ENCODE measurements around the gene CCDC148. TPM values are rescaled to one million over a fixed set of nuclear protein-coding genes. Genes with fewer than 3 reads are reported as not detected.

Gene CCDC148
- total RNA-seq, 1 donor from 2014 or later: not detected

DNA sequence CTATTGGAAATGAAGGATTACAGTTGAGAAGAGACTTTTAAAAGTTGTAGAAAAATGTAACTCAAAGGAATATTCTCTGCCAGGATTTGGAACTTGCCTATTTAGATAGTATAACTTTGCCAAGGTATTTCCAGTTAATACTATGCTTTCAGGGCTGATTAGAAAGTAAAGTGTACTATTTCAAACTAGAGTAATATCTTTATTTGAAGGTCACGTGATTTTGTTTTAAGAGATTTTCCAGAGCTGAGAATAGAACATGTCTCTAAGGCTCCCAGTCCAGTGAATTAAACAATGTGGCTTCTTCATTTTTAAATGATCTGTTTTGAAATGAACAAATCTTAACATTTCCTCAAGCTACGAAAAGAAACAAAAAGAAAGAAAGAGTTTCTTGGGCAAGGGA, 53.9 kb downstream of the CCDC148 start:
- intact Hi-C loops (cut with micrococcal nuclease): no loop called here
- DNase-seq (ENCODE audit: low spot score): no peak
- no peaks in the 10 kb centered on the region for H3K4me1 Mint-ChIP-seq (ENCODE audit: low read depth)

DNA sequence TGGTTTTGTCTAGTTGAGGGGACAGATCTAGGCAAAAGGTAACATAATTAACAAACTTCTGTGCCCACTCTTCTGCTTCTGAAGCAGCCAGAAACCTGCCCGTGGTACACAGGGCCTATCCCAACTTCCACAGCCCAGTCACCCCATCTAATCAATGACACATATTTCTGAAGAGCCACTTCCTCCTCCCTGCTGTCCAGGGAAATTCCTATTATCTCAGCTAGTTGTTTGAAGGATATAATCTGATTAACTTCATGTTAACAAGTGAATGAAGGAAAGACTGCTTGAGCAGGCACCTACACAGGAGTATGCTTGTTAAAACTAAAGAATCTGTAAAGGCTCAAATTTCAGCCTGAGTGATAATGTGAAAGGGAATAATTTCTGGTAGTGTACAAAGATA, 61.4 kb downstream of the CCDC148 start:
- no peaks in the 10 kb centered on the region for H3K9me3 Mint-ChIP-seq
- H3K4me1 Mint-ChIP-seq (ENCODE audit: low read depth): peaks cover 6% of the 10 kb centered on the region
- H3K4me3 Mint-ChIP-seq (ENCODE audit: low read depth): no peak overlapping the region
- DNase-seq (ENCODE audit: low spot score): no peak
- no peaks in the 10 kb centered on the region for H3K36me3 Mint-ChIP-seq (ENCODE audit: low read depth)
- no peak overlapping the region for H3K27ac Mint-ChIP-seq
- H3K27me3 Mint-ChIP-seq (ENCODE audit: low read depth): peaks cover 9% of the 10 kb centered on the region
- intact Hi-C loops (cut with micrococcal nuclease): no loop called here

More for the DNA sequence above, 53.9 kb downstream of the CCDC148 start:
- Mint-ChIP-seq H3K4me3 (ENCODE audit: low read depth) (no peak overlapping the region), H3K27me3 (ENCODE audit: low read depth) (peaks cover 8% of the 10 kb centered on the region), H3K36me3 (ENCODE audit: low read depth) (no peaks in the 10 kb centered on the region), H3K9me3 (no peaks in the 10 kb centered on the region), H3K27ac (no peak overlapping the region)

DNA sequence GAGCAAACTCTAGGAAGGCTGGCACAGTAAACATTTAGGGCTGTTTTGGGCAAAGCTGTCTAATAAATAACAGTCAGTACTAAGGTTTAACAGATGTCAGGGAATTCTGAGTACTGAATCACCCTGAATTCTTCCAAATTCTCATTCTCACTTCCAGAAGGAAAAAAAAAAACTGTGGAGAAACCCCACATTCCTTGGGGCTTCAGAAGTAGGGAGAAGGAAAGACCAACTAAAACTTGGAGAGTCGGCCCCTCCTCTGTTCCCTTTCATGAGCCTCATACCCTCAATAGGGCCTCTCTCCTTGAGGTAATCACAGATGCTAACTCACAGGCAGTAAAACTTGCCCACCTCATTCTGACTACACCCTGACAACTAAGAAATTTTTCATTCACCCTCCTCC, 62.1 kb downstream of the CCDC148 start:
- no peak for DNase-seq (ENCODE audit: low spot score)
- Mint-ChIP-seq H3K9me3 (no peaks in the 10 kb centered on the region), H3K27ac (no peak overlapping the region), H3K27me3 (ENCODE audit: low read depth) (peaks cover 11% of the 10 kb centered on the region), H3K4me1 (ENCODE audit: low read depth) (peaks cover 6% of the 10 kb centered on the region), H3K36me3 (ENCODE audit: low read depth) (no peaks in the 10 kb centered on the region), H3K4me3 (ENCODE audit: low read depth) (no peak overlapping the region)
- intact Hi-C loops (cut with micrococcal nuclease): no loop called here

DNA sequence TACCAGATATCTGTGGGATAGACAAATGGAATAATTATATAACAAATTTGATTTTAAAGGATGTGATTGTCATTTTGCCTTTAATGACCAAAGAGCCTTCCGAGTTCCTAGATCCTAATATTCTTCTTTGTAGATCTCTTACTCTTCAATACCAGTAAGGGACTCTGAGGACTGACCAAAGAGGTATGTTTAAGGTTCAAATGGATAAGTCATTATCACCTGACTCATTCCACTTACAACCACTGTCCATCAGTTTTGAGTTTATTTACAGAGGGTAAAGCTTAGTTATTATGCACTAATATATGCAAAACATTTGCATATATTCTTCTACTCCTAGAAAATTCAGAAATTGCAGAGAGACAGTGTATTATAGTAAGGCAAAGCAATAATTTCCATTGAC, 62.7 kb downstream of the CCDC148 start:
- peaks cover 6% of the 10 kb centered on the region for H3K4me1 Mint-ChIP-seq (ENCODE audit: low read depth)
- no peaks in the 10 kb centered on the region for H3K36me3 Mint-ChIP-seq (ENCODE audit: low read depth)
- no peak overlapping the region for H3K27ac Mint-ChIP-seq
- H3K9me3 Mint-ChIP-seq: no peaks in the 10 kb centered on the region
- no peak for DNase-seq (ENCODE audit: low spot score)
- H3K27me3 Mint-ChIP-seq (ENCODE audit: low read depth): peaks cover 13% of the 10 kb centered on the region
- H3K4me3 Mint-ChIP-seq (ENCODE audit: low read depth): no peak overlapping the region
- intact Hi-C loops (cut with micrococcal nuclease): no loop called here

DNA sequence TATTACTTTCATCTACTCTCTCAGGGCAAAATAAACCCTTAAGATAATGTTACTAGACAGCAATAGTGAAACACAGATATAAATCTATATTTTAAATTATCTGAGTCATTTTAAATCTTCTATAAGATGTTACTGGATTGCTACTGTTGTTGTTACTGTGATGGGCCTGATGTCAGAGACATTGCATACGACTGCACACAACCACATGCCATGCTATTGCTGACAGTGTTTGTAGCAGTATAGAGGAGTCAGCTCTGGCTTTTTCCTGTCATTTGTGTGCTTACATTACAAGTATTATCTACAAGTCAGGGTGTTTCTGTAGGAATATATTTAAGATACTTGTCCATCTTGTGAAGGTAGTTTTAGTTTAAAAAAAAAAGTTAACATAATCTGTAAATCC, 63.9 kb downstream of the CCDC148 start:
- Mint-ChIP-seq H3K9me3 (no peaks in the 10 kb centered on the region), H3K36me3 (ENCODE audit: low read depth) (no peaks in the 10 kb centered on the region), H3K27ac (no peak overlapping the region), H3K4me3 (ENCODE audit: low read depth) (no peak overlapping the region), H3K4me1 (ENCODE audit: low read depth) (peaks cover 6% of the 10 kb centered on the region), H3K27me3 (ENCODE audit: low read depth) (peaks cover 12% of the 10 kb centered on the region)
- intact Hi-C loops (cut with micrococcal nuclease): no loop called here
- DNase-seq (ENCODE audit: low spot score): no peak

DNA sequence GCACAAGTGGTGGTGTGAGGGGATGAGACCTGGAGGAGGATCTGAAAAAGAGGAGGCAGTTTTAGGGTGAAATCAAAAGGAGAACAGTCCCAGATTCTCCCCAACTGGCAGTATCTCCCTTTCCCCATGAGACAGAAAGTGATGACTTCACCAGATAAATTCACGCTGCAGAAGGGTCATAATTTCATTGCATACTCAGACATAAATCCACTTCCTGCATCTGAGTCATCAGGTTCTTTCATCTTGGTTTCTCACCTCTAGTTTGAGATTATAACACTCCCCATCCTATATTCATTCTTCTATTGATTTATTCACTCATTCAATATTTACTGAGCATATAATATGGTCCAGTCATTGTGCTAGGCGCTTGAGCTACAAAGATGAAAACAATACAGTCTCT, 64.7 kb downstream of the CCDC148 start:
- intact Hi-C loops (cut with micrococcal nuclease): no loop called here
- Mint-ChIP-seq H3K36me3 (ENCODE audit: low read depth) (no peaks in the 10 kb centered on the region), H3K27ac (no peak overlapping the region), H3K4me1 (ENCODE audit: low read depth) (peaks cover 6% of the 10 kb centered on the region), H3K27me3 (ENCODE audit: low read depth) (peaks cover 10% of the 10 kb centered on the region), H3K9me3 (no peaks in the 10 kb centered on the region), H3K4me3 (ENCODE audit: low read depth) (no peak overlapping the region)
- no peak for DNase-seq (ENCODE audit: low spot score)

DNA sequence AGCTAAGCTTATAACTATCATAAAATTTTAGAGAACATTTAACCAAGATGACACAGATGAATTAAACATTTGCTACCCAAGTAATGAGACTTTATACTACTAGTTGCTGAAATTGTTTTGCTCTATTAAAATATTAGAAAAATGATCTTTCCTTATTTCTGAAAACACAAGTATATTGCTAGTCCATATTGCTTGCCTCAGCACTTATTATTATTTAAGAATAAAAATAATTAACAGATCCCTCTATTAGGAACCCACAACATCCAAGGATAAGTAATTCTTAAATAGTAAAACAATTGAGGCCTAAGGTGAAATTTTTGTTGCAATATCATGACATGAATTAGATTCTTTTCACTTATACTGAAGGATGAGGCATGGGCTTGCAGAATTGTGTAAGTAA, 65.2 kb downstream of the CCDC148 start:
- Mint-ChIP-seq H3K27ac (no peak overlapping the region), H3K4me1 (ENCODE audit: low read depth) (peaks cover 6% of the 10 kb centered on the region), H3K4me3 (ENCODE audit: low read depth) (no peak overlapping the region), H3K9me3 (no peaks in the 10 kb centered on the region), H3K36me3 (ENCODE audit: low read depth) (no peaks in the 10 kb centered on the region), H3K27me3 (ENCODE audit: low read depth) (peaks cover 10% of the 10 kb centered on the region)
- no peak for DNase-seq (ENCODE audit: low spot score)
- intact Hi-C loops (cut with micrococcal nuclease): no loop called here

DNA sequence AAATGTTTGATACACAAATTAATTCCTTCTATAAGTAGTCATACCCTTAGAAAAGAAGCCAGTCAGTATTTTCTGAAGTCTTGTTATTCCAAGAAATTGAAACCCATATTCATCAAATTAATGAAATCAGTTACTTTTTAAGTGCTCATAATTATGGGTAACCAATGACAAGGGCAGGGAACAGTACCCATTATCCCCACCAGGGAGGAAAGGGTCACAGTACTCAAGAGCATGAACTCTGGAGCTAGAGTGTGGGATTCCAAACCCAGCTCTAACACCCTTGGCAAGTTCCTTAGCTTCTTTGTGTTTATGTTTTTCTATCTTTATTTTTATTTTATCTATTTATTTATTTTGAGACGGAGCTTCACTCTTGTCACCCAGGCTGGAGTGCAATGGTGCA, 68.4 kb downstream of the CCDC148 start:
- peaks cover 6% of the 10 kb centered on the region for H3K4me1 Mint-ChIP-seq (ENCODE audit: low read depth)
- no peak overlapping the region for H3K4me3 Mint-ChIP-seq (ENCODE audit: low read depth)
- DNase-seq (ENCODE audit: low spot score): no peak
- intact Hi-C loops (cut with micrococcal nuclease): no loop called here
- H3K36me3 Mint-ChIP-seq (ENCODE audit: low read depth): no peaks in the 10 kb centered on the region
- peaks cover 6% of the 10 kb centered on the region for H3K27me3 Mint-ChIP-seq (ENCODE audit: low read depth)
- H3K9me3 Mint-ChIP-seq: no peaks in the 10 kb centered on the region
- no peak overlapping the region for H3K27ac Mint-ChIP-seq

DNA sequence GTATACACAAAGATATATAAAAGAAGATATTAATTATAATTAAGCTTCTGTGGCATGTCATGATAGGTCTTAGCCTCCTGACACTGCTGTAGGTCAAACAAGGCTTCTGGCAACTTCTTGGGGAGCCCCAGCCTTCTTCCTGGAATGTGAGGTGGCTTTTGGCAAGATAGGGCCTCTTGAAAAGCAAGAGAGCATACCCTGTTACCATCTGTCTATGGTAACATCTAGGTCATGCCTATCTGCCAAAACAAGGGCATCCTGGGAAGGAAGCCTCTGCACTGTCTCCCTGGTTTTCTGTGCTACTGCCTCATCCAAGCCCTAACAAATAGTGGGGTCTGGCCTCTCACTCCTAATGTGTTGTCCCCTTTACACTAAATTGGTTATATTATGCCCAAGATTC, 70.9 kb downstream of the CCDC148 start:
- H3K27ac Mint-ChIP-seq: no peak overlapping the region
- intact Hi-C loops (cut with micrococcal nuclease): no loop called here
- DNase-seq (ENCODE audit: low spot score): no peak
- no peaks in the 10 kb centered on the region for H3K9me3 Mint-ChIP-seq
- H3K4me3 Mint-ChIP-seq (ENCODE audit: low read depth): no peak overlapping the region
- no peaks in the 10 kb centered on the region for H3K4me1 Mint-ChIP-seq (ENCODE audit: low read depth)
- H3K36me3 Mint-ChIP-seq (ENCODE audit: low read depth): no peaks in the 10 kb centered on the region
- H3K27me3 Mint-ChIP-seq (ENCODE audit: low read depth): peaks cover 5% of the 10 kb centered on the region

DNA sequence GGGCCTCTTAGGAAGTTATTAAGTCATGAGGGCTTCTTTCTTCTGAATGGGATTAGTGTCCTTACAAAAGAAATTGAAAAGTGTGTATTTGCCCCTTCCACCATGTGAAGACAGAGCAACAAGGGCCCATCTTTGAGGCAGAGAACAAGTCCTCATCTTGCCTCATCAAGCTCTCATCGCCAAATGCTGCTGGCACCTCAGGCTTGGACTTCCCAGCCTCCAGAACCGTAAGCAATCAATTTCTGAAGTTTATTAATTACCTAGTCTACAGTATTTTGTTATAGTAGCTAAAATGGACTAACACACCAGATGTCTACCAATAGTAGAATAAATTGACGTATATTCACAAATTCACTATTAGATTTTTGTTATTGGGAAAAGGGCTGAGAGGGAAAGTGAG, 74.6 kb downstream of the CCDC148 start:
- H3K4me3 Mint-ChIP-seq (ENCODE audit: low read depth): no peak overlapping the region
- H3K27me3 Mint-ChIP-seq (ENCODE audit: low read depth): no peaks in the 10 kb centered on the region
- intact Hi-C loops (cut with micrococcal nuclease): no loop called here
- H3K4me1 Mint-ChIP-seq (ENCODE audit: low read depth): no peaks in the 10 kb centered on the region
- no peak overlapping the region for H3K27ac Mint-ChIP-seq
- H3K36me3 Mint-ChIP-seq (ENCODE audit: low read depth): no peaks in the 10 kb centered on the region
- H3K9me3 Mint-ChIP-seq: no peaks in the 10 kb centered on the region
- no peak for DNase-seq (ENCODE audit: low spot score)

DNA sequence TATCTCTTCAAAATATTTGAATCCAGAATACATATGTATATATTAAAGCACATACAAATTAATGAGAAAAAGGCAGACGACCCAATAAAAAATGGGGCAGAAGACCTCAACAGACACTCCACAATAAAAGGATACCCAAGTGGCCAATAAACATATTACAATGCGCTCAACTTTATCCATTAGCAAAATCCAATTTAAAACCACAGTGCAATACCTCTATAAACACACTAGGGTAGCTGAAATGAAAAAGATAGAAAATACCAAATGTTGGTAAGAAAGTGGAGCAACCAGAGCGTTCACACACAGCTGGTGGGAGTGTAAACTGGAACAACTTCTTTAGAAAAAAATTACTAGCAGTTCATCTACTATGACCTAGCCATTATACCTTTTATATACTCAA, 75.3 kb downstream of the CCDC148 start:
- Mint-ChIP-seq H3K27ac (no peak overlapping the region), H3K4me1 (ENCODE audit: low read depth) (no peaks in the 10 kb centered on the region), H3K27me3 (ENCODE audit: low read depth) (no peaks in the 10 kb centered on the region), H3K36me3 (ENCODE audit: low read depth) (no peaks in the 10 kb centered on the region), H3K9me3 (no peaks in the 10 kb centered on the region), H3K4me3 (ENCODE audit: low read depth) (no peak overlapping the region)
- intact Hi-C loops (cut with micrococcal nuclease): no loop called here
- no peak for DNase-seq (ENCODE audit: low spot score)

DNA sequence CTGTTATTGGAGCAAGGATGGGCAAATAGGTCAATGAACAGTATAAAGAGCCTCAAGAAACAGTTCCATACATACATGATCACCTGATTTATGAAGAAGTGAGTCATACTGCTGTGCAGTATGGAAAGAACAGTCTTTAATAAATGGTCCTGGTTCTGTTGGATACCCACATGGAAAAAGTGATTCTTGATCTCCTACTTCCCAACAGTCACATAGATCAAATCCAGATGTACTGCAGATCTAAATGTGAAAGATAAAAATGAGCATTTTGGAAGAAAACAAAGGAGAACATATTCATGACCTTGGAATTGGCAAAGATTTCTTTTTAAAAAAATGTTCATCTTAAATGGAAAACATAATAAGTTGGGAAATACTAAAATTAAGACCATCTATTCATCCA, 75.8 kb downstream of the CCDC148 start:
- no peak overlapping the region for H3K27ac Mint-ChIP-seq
- H3K36me3 Mint-ChIP-seq (ENCODE audit: low read depth): no peaks in the 10 kb centered on the region
- H3K4me3 Mint-ChIP-seq (ENCODE audit: low read depth): no peak overlapping the region
- no peaks in the 10 kb centered on the region for H3K27me3 Mint-ChIP-seq (ENCODE audit: low read depth)
- H3K4me1 Mint-ChIP-seq (ENCODE audit: low read depth): no peaks in the 10 kb centered on the region
- no peak for DNase-seq (ENCODE audit: low spot score)
- H3K9me3 Mint-ChIP-seq: no peaks in the 10 kb centered on the region
- intact Hi-C loops (cut with micrococcal nuclease): no loop called here

DNA sequence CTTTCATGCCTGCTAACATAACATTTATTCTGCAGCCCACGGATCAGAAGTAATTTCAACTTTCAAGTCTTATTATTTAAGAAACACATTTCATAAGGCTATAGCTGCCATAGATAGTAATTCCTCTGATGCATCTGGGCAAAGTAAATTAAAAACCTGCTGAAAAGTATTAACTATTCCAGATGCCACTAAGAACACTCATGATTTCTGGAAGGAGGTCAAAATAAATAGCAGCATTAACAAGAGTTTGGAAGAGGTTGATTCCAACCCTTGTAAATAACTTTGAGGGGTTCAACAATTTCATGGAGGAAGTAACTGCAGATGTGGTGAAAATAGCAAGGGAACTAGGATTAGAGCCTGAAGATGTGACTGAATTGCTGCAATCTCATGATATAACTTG, 77.6 kb downstream of the CCDC148 start:
- Mint-ChIP-seq H3K27me3 (ENCODE audit: low read depth) (no peaks in the 10 kb centered on the region), H3K4me1 (ENCODE audit: low read depth) (no peaks in the 10 kb centered on the region), H3K9me3 (no peaks in the 10 kb centered on the region), H3K4me3 (ENCODE audit: low read depth) (no peak overlapping the region), H3K36me3 (ENCODE audit: low read depth) (no peaks in the 10 kb centered on the region), H3K27ac (no peak overlapping the region)
- no peak for DNase-seq (ENCODE audit: low spot score)
- intact Hi-C loops (cut with micrococcal nuclease): no loop called here

DNA sequence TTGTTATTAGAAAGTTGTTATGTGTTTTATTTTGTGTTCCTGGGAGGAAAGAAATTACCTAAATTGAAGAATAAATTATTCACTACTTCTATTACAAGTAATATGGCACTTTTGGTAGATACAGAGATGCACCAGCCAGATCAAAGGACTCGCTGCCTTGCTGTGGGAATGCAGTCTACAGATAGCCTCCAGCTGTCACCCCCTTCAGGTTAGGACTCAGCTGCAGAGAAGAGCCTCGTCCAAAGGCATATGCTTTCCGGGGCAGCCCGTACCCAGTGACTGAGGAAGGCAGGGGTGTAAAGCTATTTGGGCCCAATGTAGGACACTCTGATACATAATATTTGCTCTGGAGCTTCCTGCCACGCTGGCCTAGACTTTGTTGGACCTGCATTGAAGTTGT, 90.2 kb downstream of the CCDC148 start:
- no peak overlapping the region for H3K27ac Mint-ChIP-seq
- H3K36me3 Mint-ChIP-seq (ENCODE audit: low read depth): no peaks in the 10 kb centered on the region
- no peak overlapping the region for H3K4me3 Mint-ChIP-seq (ENCODE audit: low read depth)
- H3K4me1 Mint-ChIP-seq (ENCODE audit: low read depth): no peaks in the 10 kb centered on the region
- intact Hi-C loops (cut with micrococcal nuclease): no loop called here
- no peaks in the 10 kb centered on the region for H3K27me3 Mint-ChIP-seq (ENCODE audit: low read depth)
- peaks cover 4% of the 10 kb centered on the region for H3K9me3 Mint-ChIP-seq
- DNase-seq (ENCODE audit: low spot score): no peak

Measured in activated T-helper 2 cell treated with anti-CD3 and anti-CD28 coated beads, Interferon-gamma antibody, Interleukin-2, Interleukin-4, amounts not matched to agents 10 μg/mL and 5 μg/mL and 100 μg/mL, durations not matched to agents 14 hours and 24 hours and 36 hours (primary cell).